OCI-LY1 (cell line): Measurements from ENCODE around the gene ITPRID1.

Source experiments
- H2AFZ ChIP-seq: fragments of 200-600 bp; sonication (generic), shearing (Covaris generic); 2 replicates; pipeline ENCODE4 v1.6.0; 2014; ENCODE audit warnings: antibody characterized with exemption, mild to moderate bottlenecking, low read length
- H3F3A ChIP-seq: fragments of 200-600 bp; sonication (generic), shearing (Covaris generic); 2 replicates; pipeline ENCODE4 v1.6.0; 2014; ENCODE audit warnings: mild to moderate bottlenecking, antibody characterized with exemption, low read length, moderate library complexity; ENCODE audit not compliant: insufficient read depth
- H3K27ac ChIP-seq: fragments of 200-600 bp; sonication (generic); 2 replicates; pipeline ENCODE4 v1.5.1; 2014; ENCODE audit warnings: low read length, mixed run types, mild to moderate bottlenecking, low read depth; ENCODE audit not compliant: poor library complexity, severe bottlenecking
- H3K27me3 ChIP-seq: fragments of 200-600 bp; sonication (generic); 2 replicates; pipeline ENCODE4 v1.6.0; 2014; ENCODE audit warnings: antibody characterized with exemption, mild to moderate bottlenecking, low read length, moderate library complexity; ENCODE audit not compliant: insufficient read depth
- H3K36me3 ChIP-seq: fragments of 200-600 bp; sonication (generic); 2 replicates; pipeline ENCODE4 v1.6.1; 2014; ENCODE audit warnings: mild to moderate bottlenecking, antibody characterized with exemption, low read length, moderate library complexity, mixed read lengths; ENCODE audit not compliant: insufficient read depth
- H3K4me1 ChIP-seq: fragments of 200-600 bp; sonication (generic); 2 replicates; pipeline ENCODE4 v1.5.1; 2014; ENCODE audit warnings: mild to moderate bottlenecking, low read length, moderate library complexity; ENCODE audit not compliant: insufficient read depth, severe bottlenecking
- H3K4me2 ChIP-seq: fragments of 200-600 bp; sonication (generic), shearing (Covaris generic); 2 replicates; pipeline ENCODE4 v1.6.1; 2014; ENCODE audit warnings: low read length
- H3K4me3 ChIP-seq: fragments of 200-600 bp; sonication (generic); 2 replicates; pipeline ENCODE4 v1.5.1; 2014; ENCODE audit warnings: low read length, low read depth, mild to moderate bottlenecking, mixed read lengths; ENCODE audit not compliant: poor library complexity, severe bottlenecking
- H3K79me2 ChIP-seq: fragments of 200-600 bp; shearing (Covaris generic); 2 replicates; pipeline ENCODE4 v1.6.1; 2016; ENCODE audit warnings: mixed run types, low read length, mixed read lengths; ENCODE audit not compliant: insufficient read depth
- H3K9ac ChIP-seq: fragments of 200-600 bp; sonication (generic), shearing (Covaris generic); 2 replicates; pipeline ENCODE4 v1.6.1; 2014; ENCODE audit warnings: mild to moderate bottlenecking, low read length, mixed read lengths
- H3K9me2 ChIP-seq: fragments of 200-600 bp; sonication (generic), shearing (Covaris generic); 2 replicates; pipeline ENCODE4 v1.6.1; 2014; ENCODE audit warnings: low read depth, mild to moderate bottlenecking, low read length, mixed read lengths
- H3K9me3 ChIP-seq: fragments of 200-600 bp; shearing (Covaris generic); 2 replicates; pipeline ENCODE4 v1.6.1; 2014; ENCODE audit warnings: low read length, mixed read lengths
- H4K20me1 ChIP-seq: fragments of 200-600 bp; sonication (generic), shearing (Covaris generic); 2 replicates; pipeline ENCODE4 v1.6.0; 2016; ENCODE audit warnings: mild to moderate bottlenecking, low read length; ENCODE audit not compliant: insufficient read depth
- EZH2 ChIP-seq: fragments of 200-600 bp; sonication (generic), shearing (Covaris generic); IDR thresholded peaks from 2 replicates; pipeline ENCODE4 v1.8.0; 2017; ENCODE audit warnings: borderline replicate concordance, mixed run types, mild to moderate bottlenecking, antibody characterized with exemption, low read length, moderate library complexity, mixed read lengths
- TF ChIP-seq, protein P1 (sequence below): fragments of 200-600 bp; sonication (generic), shearing (Covaris generic); IDR thresholded peaks from 2 replicates; pipeline ENCODE4 v1.5.1; 2017; ENCODE audit warnings: mild to moderate bottlenecking, antibody characterized with exemption, low read length, moderate library complexity, mixed read lengths

Gene ITPRID1

DNA sequence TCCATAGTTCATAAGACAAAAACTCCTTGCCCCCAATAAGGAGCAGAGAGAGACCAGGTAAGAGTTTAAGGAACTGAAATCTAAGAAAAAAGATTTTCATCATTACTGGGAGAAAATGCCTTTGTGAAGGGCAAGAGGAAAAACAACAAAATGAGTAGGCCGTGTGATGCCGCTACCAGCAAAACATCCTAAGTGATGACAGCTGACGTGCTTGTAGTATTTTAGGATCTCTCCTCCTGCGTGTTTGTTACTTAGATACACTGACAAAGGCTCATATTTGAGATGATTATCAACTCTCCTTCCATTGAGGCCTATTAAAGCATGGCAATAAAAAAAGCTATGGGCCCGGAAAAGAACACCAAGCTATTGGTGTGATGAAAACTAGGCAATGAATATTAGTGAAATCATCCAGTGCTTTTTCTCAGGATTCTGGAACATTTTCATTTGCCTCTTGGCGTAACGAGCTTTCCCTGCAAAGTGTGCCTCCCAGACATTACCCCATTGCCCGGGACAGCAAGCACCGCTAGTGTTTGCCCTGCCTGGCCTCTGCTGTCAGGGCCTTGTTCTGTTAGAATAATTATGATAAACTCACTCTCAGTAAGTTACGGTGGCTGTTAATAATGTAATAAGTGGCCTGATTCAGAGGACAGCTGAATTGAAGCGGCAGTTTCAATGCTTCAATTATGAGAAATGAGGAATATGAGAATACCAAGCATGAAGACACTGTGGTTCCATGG, 36.8 kb upstream of the ITPRID1 start:
- Histone ChIP-seq H3K4me2 (no peak overlapping the region), H3F3A (no peaks in the 10 kb centered on the region), H3K9me3 (no peaks in the 10 kb centered on the region)

DNA sequence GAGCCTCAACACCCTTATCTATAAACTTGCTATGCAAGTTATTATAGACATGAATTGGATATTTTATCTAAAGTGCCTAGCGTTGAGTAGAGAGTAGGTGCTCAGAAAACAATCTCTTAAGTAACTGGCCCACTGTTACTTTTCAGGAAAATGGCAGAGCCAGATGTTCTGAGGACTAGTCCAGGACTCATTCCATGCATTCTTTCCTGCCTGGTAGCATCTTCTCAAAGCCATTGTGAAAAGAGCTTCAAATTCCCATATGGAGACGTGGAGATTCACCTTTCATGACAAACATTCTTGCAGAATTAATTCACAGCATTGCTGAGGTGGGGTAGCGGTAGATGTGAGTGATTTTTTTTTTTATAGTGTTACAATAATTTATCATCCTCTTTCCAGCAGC, 35.9 kb upstream of the ITPRID1 start:
- no peak overlapping the region for H3K4me3 ChIP-seq
- no peaks in the 10 kb centered on the region for H3F3A ChIP-seq
- no peaks in the 10 kb centered on the region for H3K36me3 ChIP-seq
- H3K9me2 ChIP-seq = no peaks in the 10 kb centered on the region
- H3K79me2 ChIP-seq = no peaks in the 10 kb centered on the region
- no peak overlapping the region for H3K9ac ChIP-seq
- no peaks in the 10 kb centered on the region for H3K27me3 ChIP-seq
- H4K20me1 ChIP-seq = no peaks in the 10 kb centered on the region; the same call in 1 of the 2 replicates
- H2AFZ ChIP-seq = no peak overlapping the region
- no peak overlapping the region for H3K4me2 ChIP-seq
- no peaks in the 10 kb centered on the region for H3K9me3 ChIP-seq
- no peak overlapping the region for H3K27ac ChIP-seq
- no peak for TF ChIP-seq EZH2
- TF ChIP-seq, protein P1, sequence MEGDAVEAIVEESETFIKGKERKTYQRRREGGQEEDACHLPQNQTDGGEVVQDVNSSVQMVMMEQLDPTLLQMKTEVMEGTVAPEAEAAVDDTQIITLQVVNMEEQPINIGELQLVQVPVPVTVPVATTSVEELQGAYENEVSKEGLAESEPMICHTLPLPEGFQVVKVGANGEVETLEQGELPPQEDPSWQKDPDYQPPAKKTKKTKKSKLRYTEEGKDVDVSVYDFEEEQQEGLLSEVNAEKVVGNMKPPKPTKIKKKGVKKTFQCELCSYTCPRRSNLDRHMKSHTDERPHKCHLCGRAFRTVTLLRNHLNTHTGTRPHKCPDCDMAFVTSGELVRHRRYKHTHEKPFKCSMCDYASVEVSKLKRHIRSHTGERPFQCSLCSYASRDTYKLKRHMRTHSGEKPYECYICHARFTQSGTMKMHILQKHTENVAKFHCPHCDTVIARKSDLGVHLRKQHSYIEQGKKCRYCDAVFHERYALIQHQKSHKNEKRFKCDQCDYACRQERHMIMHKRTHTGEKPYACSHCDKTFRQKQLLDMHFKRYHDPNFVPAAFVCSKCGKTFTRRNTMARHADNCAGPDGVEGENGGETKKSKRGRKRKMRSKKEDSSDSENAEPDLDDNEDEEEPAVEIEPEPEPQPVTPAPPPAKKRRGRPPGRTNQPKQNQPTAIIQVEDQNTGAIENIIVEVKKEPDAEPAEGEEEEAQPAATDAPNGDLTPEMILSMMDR = no peak
- H3K4me1 ChIP-seq = no peaks in the 10 kb centered on the region

More for the DNA sequence above, 36.8 kb upstream of the ITPRID1 start:
- Histone ChIP-seq H3K4me3 (no peak overlapping the region), H3K79me2 (no peaks in the 10 kb centered on the region), H3K4me1 (no peaks in the 10 kb centered on the region), H3K27ac (no peak overlapping the region), H2AFZ (no peak overlapping the region), H3K9me2 (no peaks in the 10 kb centered on the region), H3K27me3 (no peaks in the 10 kb centered on the region), H3K9ac (no peak overlapping the region), H4K20me1 (no peaks in the 10 kb centered on the region; the same call in 1 of the 2 replicates), H3K36me3 (no peaks in the 10 kb centered on the region)
- TF ChIP-seq, protein P1 = no peak
- no peak for TF ChIP-seq EZH2

- Histone ChIP-seq H3K4me2 (no peak overlapping the region), H3K4me3 (no peak overlapping the region), H2AFZ (no peak overlapping the region), H3F3A (no peaks in the 10 kb centered on the region), H3K9me3 (no peaks in the 10 kb centered on the region), H3K4me1 (no peaks in the 10 kb centered on the region), H3K9ac (no peak overlapping the region), H3K27me3 (no peaks in the 10 kb centered on the region), H3K27ac (no peak overlapping the region), H4K20me1 (no peaks in the 10 kb centered on the region; the same call in 1 of the 2 replicates), H3K9me2 (no peaks in the 10 kb centered on the region), H3K79me2 (no peaks in the 10 kb centered on the region), H3K36me3 (no peaks in the 10 kb centered on the region)
- TF ChIP-seq, protein P1 = no peak
- TF ChIP-seq EZH2 = no peak
Observed at GRCh38 chr7:31478721-31479120, 35.2 kb upstream of the ITPRID1 start.
